RKO (cell line): Measurements from ENCODE around the gene ORM1.

Experiments used
- DNase-seq: peaks from one replicate; pipeline ENCODE4 v3.0.0-alpha.2; 2016; ENCODE audit warnings: low spot score

Gene ORM1

DNA sequence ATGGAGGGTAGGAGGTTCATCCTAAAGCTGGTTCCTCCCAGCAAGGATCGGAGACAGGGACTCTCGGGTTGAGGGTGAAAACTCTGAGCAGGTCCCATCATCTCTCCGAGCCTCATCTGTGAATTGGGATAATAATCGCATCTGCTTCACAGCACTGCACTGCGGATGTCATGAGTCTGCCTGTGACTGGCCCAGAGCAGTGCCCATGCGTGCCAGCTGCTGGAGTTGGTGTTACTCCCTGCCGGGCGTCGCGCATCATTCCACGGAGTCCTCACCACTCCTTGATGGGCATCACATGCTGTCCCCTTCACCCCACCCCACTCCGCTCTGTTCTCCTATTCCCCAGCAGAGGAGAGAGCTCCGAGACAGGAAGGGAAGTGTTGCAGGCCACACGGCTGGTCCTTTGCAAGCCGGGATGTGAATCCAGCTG lies 35.1 kb upstream of the ORM1 start:
- no peak for DNase-seq

DNA sequence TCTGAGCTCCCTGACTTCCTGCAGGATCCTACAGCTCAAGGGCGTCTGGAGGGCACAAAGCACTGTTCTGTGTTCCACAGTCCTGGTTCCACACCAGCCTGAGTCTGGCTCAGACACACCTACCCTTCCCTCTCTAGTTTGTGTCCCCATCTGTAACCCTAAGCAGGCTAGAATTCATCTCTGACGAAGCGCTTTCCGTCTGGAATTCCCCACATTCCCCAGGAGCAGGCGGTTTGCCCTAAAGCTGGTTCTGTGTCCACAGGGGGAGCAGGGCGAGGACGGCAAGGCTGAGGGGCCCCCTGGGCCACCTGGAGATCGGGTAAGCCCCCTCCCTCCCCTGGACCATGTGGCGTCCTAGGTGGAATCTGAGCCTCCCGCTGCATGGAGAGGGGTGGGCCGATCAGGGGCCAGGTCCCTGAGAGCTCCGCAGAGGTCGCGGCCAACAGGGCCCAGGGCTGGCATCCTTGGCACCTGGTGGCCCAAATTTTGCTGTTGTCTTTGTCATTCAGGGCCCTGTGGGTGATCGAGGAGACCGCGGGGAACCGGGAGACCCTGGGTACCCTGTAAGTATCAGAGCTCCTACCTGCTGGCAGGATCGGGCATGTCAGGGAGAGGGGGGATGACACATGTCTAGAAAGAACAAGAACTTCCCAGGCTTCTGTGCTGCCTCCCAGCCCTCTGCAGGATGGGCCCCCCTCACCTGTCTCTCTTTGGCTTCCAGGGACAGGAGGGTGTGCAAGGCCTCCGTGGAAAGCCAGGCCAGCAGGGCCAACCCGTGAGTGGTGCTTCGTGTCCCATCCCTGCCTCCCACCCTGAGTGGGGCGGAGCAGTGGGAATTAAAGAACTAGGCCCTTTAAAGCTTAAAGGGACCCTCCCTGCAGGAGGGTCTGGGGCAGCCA lies 34.5 kb upstream of the ORM1 start:
- DNase-seq, result no peak

DNA sequence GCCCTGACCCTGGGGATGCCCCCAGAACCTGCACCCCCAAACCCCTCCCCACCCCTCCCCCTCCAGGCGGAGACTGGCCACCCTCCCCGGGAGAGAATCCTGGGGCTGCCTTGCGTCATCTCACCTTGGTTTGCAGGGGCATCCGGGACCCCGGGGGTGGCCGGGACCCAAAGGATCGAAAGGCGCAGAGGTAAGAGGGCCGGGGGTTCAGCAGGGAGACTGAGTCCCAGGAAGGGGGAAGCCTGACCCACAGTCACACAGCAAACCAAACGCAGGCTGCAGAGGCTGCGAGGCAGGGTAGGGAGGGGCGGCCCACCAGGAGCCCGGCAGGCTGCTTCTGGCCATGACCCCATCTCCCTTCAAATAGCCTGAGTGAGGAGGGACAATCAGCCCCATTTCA lies 33.8 kb upstream of the ORM1 start:
- no peak for DNase-seq

DNA sequence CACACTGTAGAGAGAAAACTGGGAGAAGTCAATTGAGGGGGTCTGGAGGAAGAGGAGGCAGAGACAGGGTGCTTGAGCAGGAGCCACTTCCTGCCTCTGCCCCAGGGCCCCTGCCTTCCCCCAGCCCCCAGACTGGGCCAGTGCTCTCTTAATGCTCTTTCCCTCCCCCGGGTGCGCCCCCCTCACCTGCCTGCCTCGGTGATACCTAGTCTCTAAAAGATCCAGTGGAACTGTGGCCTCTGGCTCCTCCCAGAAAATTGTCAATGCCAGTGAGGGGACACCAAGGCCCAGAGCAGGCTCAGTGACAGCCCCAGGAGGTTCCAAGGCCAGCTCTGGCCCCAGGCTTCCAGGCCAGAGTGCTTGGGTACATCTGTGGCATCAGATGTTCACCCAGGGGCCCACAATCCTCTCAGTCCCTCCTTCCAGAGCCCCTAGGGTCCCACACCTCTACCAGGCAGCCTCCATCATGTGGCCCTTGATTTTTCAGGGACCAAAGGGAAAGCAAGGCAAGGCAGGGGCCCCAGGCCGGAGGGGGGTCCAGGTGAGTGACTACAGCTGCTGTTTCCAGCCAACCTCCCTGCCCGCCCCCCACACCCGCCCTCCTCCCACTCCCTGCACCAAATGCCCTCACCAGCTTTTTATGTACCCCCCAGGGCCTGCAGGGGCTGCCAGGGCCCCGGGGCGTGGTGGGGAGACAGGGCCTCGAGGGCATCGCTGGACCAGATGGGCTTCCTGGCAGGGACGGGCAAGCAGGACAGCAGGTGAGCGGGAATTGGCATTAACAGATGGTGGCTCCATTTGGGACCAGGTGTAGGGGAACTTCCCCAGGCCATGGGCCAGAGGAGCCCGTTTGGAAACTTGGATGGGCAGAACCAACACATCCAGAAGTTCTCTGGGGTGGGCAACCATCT lies 33.1 kb upstream of the ORM1 start:
- DNase-seq, result no peak

DNA sequence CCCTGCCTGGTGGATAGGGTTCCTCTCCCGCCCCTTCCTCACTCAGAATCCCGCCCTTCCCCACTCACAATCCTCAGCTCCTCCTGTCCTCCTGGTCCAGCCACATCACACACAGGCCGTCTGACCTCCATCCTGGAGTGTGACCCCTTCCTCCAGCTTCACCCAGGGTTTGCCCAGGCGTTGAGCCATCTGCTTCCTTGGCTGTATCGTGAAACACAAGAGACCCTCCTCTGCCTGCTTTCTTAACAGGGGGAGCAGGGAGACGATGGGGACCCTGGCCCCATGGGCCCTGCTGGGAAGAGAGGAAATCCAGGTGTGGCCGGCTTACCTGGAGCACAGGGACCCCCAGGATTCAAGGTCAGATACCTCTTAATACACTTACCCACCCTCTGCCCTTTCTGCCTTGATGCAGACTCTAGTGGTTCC lies 32.3 kb upstream of the ORM1 start:
- no peak for DNase-seq

DNA sequence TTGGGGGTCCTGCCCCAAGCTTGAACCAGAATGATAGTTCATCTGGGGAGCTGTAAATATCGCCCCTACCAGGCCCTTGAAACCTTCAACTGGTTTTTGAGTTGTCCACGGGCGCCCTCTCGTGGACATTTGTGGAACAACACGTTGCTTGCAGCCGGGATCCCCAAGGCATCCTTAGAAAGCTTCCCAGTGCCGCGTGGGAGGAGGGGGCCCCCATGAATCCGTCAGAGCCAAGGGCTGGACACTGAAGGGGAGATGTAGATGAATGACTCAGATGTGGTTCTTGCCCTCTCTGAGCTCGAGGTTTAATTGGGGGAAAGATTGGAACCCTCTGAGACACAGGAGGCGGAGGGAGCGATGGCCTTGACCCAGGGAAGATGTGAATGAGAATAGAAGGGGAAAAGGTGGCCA lies 31.8 kb upstream of the ORM1 start:
- DNase-seq, result peak; percentile 72

DNA sequence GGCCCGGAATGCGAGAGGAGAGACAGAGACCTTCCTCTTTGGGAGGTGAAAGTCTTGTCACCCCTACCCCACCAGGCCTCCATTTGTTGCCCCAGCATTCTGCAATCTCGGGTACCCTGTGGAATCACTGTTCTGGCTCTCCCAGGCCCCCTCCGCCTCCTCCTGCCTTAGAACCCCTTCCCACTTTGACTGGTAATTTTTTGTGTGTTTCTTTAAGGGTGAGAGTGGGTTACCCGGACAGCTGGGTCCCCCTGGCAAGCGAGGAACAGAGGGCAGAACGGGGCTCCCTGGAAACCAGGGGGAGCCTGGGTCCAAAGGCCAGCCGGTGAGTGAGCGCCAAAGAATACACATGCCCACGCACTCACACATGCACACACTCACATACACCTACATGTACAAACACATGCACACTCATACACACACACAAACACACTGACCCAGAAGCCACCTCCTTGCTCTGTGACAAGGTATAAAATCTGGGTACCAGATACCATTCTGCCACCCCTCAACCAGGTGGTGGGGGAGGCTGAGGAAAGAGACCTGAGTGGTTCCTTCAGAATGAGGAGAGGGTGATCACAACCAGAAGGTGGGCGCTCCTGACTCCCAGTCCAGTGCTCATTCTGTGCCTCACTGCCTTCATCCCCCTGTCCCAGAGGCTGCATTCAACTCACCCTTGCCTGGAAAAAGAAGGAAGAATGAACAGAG lies 30.9 kb upstream of the ORM1 start:
- DNase-seq, result no peak

DNA sequence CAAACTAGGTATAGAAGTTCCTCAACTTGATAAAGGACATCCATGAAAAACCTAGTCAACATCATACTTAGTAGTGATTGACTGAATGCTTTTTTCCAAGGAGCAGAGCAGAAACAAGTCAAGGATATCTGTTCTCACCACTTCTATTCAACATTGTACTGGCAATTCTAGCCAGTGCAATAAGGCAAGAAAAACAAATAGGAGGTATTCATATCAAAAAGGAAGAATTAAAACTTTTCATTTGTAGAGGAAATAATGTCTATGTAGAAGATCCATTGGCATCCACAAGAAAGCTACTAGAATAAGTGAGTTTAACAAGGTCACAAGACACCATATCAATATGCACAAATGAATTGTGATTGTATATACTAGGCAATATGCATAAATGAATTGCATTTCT lies 28.2 kb upstream of the ORM1 start:
- no peak for DNase-seq

DNA sequence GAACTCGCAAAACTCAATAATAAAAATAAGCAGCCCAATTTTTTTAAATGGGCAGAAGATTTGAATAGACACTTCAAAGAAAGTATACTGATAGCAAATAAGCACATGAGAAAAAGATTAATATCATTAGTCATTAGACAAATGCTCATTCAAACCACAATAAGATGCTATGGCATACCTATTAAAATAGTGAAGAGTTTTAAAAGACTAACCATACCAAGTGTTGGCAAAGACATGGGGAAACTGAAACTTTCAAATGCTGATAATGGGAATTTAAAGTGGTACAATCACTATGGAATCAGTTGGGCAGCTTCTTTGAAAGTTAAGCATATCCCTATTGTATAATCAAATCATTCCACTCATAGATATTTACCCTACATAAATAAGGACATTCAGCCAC lies 26.6 kb upstream of the ORM1 start:
- no peak for DNase-seq

DNA sequence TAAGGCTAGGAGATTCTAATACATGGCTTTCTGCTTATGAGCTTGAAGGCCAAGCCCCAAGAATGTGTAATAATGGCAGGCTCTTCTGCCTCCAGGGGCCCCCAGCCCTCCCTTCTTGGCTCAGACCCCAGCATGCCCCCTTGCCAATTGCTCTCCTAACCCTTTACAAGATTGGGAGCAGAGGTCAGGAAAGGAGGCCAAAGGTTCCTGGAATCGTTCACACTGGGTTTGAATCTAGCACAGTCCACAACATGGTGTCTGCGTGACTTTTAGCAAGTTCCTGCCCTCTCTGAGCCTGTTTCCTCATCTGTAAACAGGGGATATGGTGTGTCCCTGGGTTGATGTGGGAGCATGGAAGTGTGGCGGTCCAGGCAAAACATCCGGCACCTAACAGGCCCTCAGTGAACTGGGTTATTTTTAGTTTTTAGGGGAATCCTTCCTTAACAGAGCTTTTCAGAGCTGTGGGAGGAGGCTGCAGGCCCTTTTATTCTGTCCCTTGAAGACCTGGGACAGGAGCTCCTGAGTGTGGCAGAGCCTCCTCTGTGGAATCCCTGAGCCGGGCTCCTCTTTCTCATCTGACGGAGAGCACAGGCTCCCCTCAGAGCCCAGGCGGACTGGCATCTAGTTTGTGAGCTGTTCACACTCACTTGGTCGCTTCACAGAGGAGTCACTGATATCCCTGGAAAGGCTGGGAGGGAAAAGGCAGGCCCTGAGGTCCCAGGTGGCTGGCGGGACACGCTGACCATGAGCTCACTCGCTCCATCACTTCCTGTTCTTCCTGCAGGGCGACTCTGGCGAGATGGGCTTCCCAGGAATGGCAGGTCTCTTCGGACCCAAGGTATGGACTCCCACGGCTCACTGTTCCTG lies 23.4 kb upstream of the ORM1 start:
- no peak for DNase-seq

DNA sequence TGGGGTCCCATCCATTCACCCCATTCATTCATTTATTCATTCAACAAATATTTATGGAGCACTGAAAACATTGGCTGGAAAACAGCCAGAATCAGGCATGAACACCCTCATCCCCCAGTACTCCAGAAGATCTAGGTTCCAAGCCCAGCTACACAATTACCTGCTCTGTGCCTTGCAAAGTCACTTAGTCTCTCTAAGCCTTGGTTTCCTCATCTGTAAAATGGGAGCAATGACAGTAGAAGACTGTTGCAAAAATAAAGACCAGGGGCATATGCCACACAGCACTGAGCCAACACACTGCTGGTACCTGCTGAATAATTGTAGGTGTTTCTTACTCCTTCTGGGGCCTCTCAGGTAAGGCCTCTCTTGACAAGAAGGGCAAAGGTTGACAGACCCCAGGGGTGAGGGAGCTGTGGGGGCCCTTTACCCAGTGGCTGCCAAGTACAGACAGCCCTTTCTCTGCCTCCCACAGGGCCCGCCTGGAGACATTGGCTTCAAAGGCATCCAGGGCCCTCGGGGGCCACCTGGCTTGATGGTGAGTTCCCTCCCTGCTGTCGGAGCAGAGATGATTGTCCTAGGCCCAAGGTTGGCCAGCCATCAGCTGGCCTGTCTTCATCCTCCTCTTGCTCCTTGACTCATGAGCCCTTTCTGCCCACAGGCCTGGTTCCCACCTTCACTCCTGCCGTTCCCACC lies 22.6 kb upstream of the ORM1 start:
- no peak for DNase-seq

DNA sequence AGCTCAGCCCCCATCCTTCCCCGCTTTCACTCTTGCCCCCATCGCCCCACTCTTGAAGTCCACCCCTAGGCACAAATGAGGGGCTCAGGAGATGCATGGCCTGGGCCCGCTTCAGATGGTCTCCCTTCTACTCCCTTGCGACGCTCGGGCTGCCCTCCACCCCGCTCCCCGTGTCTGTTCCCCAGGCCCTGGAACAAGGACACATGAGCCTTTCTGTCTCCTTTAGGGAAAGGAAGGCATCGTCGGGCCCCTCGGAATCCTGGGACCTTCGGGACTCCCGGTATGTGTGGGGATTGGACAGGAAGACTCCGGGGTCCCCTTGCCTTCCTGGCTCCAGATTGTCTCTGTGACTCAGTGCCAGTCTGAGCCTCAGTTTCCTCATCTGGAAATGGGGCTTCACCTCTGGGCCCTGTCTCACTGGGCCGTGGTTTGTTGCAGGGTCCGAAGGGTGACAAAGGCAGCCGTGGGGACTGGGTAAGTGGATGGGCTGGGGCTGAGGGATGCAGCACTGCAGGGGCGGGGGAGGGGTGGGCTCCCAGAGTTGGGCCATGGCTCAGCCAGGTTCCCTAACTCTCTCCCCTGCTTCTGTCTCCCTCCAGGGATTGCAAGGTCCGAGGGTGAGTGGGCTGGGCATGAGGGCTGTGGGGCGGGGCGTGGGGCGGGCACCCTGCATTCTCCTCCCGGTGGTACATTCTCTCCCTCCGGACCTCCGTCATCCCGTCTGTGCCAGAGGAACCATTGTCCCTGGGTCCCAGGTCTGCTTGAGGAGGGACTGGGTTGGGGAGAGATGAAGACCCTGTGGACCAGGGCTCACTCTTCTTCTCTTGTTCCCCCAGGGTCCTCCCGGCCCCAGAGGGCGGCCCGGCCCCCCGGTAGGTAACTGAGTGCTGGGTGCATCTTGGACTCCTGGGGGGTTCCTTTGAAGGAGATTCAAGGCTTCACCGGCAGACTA lies 21.8 kb upstream of the ORM1 start:
- no peak for DNase-seq

DNA sequence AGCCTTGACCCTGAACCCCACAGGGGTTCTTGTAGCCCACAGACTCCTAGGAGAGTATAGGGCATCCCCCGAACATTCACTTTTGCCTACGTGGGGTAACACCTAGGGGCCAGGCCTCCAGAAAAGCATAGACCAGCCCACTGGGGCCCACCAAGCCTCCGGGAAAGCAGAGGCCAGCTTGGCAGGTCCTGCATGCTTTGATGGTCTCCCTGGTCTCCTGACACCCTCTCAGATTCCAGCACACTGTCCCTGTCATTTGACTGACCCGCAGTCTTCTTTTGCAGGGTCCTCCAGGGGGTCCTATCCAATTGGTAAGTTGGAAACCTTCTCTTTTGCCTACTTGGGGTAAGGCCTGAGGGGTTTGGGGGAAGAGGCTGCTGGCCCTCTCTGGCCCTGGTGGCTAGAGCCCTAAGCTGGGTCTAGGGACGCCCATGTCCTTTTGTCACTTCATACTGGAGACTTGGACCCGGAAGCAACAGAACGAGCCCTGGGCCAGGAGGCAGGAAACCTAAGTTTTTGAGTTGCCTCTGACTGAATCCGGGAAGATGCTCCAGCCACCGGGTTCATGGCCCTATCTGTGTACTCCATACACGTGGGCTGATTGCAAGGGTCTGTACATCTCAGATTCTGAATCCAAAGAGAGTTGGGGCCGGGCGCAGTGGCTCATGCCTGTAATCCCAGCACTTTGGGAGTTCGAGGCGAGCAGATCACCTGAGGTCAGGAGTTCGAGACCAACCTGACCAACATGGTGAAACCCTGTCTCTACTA lies 20.9 kb upstream of the ORM1 start:
- DNase-seq, result no peak

DNA sequence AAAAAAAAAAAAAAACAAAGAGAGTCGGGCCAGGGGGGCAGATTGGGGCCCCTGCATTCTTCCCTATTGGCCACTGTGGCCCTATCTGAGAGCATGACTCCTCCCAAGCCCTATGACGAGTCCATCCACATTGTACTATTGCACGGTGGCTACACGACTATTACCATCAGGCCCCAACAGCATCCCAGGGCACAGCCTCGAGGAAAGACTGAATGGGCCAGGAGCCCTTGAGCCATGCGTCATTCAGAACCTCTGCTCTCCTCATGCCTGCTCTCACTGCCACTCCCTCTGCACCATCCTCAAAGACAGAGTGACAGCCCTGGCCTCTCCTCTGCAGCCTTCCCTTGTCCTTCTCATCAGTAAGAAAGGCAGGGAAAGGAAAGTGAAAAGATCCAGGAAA lies 20.2 kb upstream of the ORM1 start:
- no peak for DNase-seq

DNA sequence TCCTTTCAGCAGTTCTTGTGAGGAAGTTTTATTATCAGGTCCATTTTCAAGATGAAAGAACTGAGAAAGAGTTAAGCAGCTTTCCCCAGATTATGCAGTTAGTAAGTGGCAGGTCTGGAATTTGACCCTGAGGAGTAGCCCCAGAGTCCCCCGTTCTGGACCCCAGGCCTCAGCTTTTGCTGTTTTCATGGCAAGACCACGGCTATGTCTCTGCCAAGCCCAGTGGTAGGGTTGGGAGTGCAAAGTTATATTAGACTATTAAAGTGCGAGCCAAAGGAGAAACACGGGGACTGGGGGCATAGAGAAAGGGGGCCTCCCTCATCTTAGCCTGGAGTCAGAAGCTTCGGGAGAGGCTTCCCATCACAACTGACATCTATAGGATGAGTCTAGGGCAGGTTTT lies 19.3 kb upstream of the ORM1 start:
- DNase-seq, result no peak

DNA sequence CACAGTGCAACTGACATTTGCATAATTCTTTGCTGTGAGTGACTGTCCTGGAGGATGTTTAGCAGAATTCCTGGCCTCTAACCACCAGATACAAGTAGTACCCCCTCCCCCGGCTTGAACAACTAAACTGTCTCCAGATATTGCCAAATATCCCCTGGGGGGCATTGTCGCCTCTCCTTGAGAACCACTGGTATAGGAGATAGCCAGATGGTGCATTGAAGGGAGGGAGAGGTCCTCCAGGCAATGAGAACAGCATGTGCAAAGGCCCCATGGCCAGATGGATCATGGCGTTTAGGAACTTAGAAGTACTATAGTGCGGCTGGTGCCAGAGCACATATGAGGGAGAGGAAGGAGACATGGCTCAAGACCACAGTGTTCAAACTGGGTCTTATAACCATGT lies 18.9 kb upstream of the ORM1 start:
- DNase-seq, result no peak

DNA sequence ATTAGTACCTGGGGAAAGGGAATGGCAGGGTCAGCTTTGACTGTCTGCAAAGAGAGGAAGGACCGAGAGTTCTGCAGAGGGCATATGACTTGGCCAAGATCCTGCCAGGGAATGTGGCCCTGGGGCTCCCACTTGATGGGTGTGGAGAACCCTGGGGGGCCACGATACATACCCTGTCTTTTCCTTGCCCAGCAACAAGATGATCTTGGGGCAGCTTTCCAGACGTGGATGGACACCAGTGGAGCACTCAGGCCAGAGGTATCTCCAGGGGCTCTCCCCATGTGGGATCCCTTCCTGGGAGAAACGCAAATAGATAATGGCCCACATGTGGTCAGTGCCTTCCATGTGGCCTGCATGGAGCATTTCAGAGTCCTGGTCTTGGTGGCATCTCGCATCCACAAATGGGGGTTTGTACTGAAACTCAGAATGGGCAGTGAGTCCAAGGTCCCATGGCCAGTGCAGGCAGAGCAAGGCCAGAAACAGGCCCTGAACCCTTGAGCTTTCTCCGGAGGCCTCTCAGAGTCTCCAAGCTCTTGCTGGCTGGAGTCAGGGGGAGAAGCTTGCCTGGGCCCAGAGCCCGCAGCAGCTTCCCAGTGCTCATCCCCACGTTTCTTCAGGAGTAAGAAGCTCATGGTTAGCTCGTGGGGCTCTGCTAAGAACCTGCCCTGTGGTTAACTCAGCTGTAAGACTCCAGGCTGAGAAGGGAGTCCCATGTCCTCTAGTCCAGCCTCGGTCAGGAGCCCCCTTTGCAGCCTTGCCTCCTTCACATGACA lies 18.3 kb upstream of the ORM1 start:
- no peak for DNase-seq

DNA sequence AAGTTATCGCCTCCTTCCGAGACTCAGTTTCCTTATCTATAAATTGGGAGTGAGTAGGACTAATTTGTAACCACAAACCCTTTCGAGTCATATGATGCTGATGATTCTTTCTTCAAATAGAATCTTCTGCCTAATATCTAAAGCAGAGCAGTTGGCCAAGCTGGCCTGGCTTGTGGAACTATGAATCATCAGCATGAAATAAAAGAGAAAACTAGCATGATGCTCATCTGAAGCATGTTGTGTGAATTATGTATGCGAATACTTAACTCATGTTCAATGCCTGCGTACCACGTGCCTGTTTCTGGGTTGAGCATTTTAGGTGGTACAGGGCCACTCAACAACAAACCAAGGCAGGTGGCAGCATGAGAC lies 15.0 kb upstream of the ORM1 start:
- DNase-seq, result no peak
